GM12865 (cell line): ENCODE results near the gene VANGL2.

Experiments
- DNase-seq: peaks from one replicate; pipeline ENCODE4 v3.0.0; 2010; ENCODE audit warnings: low read depth
- H3K4me3 ChIP-seq: 2 replicates; pipeline ENCODE4 v1.5.1; 2011; ENCODE audit warnings: mild to moderate bottlenecking, low read depth, low read length, control low read depth
- CTCF ChIP-seq: IDR thresholded peaks from 2 replicates; pipeline ENCODE4 v1.5.1; 2011; ENCODE audit warnings: low read length, control low read depth, low read depth, inconsistent platforms; ENCODE audit not compliant: insufficient read depth; ENCODE audit errors: missing control alignments

Gene VANGL2

GRCh38 chr1:160406131-160406968, 6.0 kb downstream of the VANGL2 start:
- TF ChIP-seq CTCF: no peak
- H3K4me3 ChIP-seq: no peak overlapping the region
- no peak for DNase-seq

DNA sequence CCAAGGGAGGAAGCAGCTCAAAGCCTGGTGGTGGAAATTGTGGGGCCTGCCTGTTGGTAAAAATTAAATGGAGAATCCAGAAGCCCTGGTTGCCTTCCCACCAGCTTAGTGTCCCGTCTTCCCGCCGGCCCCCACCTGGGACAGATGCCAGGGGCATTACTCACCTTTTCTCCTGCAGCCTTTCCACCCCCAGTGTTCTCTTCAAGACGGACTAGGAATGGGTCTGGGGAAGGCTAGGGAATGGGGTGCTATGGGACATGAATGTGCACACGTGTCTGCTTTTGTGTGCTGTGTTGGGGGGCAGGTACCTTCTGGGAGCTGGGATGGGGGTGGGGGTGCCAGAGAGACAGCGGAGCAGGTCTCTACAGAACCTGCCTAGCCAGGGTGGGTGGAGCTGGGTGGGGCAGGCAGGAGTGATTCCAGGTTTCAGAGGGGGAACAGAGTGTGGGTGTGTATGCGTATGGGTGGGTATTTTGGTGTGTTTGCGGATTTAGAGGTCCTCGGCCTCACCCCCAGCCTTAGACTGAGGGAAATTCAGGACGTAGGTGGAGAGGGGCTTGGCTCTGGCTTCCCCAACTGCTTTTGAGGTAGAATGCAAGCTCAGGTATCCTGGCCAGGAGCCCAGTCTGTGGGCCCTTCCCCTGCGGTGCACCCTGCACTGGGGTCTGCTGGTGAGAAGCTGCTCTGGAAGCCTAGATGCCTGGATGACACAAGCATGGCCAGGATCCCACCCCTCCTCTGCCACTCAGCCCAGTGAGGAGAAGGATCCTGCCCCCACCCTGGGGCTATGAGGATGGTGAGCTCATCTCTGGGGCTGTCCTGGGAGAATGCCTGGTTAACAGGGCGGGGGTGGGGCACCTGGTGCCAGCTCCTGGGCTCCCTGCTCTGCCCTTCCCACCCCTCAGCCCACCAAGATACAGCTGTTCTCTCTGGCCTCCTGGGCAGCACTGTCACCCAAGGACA, 7.8 kb downstream of the VANGL2 start:
- no peak for DNase-seq
- TF ChIP-seq CTCF: no peak
- no peak overlapping the region for H3K4me3 ChIP-seq

- DNase-seq: no peak
- no peak overlapping the region for H3K4me3 ChIP-seq
- no peak for TF ChIP-seq CTCF
Observed at GRCh38 chr1:160408864-160409263, 8.5 kb downstream of the VANGL2 start.

GRCh38 chr1:160409486-160409885, 9.1 kb downstream of the VANGL2 start:
- no peak overlapping the region for H3K4me3 ChIP-seq
- DNase-seq: no peak
- no peak for TF ChIP-seq CTCF

DNA sequence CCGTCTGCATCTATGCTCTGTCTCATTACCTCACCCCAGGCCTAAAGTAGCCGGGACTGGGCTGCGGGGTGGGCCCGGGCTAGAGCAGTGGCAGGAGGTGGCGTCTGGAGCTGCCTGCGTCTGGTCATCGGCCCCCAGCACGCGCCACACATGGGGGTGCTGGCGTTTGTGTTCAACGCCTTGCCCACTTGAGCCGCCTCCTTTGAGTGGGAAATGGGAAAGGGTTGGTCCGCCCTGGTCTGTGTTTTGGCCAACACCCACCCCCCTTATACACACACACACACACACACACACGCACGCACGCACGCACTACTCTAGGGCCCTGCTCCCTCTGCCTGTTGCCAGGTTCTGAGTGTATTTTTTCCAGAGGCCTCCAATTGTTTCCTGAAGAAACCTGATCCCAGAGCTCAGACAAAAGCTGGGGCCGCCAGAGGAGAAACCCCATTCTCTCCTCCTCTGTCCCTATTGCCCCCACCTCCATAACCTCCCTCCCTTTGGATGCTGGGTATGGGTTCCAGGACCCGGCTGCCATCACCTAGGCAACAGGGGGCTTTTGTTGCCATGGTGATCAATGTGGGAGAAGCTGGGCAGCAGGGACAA, 10.1 kb downstream of the VANGL2 start:
- H3K4me3 ChIP-seq: no peak overlapping the region
- DNase-seq: no peak
- no peak for TF ChIP-seq CTCF

DNA sequence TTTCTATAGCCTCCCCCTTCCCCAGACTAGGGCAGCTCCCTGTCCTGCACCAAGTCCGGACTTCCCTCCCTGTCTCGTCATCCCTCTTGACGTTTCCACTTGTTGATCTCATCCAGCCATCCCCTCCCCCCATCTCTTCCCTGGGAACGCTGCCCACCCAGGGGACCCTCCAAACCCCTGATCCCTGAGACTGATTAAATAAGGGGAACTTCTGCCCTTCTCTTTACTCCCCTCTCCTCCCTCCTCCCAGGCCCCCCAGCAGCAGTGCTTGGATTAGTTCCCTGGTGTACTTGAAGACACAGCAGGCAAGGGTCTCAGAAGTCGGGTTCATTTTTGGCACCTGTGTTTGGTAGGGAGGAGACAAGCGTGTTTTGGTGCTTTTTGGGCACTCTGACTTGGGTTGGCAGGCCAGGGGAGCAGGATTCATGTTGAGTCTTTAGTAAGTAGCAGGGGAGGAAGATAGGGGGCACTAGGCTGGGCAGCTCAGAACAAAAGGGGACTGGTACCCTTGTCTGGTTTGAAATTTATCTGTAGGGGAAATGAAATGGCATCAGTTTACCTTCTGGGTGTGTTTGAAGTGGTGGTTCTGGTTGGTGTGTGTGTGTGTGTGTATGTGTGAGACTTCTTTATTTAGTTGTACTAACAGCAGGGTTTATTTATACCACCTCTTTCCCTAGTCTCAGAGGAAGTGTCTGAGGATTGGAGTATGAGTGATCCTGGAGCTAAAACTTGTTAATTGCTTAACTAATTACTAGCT, 11.1 kb downstream of the VANGL2 start:
- no peak for DNase-seq
- TF ChIP-seq CTCF: no peak
- H3K4me3 ChIP-seq: no peak overlapping the region
